HCT116 (cell line): ENCODE data around the gene IFNA2. TPM values are rescaled to one million over a fixed set of nuclear protein-coding genes. Genes with fewer than 3 reads are reported as not detected.

Experiments used
- ATAC-seq: fragments of 200-7000 bp; cut with Tn5 transposase; 2 replicates; pipeline ENCODE4 v1.9.1; 2020; ENCODE audit warnings: mild to moderate bottlenecking, moderate library complexity
- BruUV-seq: library from RNA; stranded (reverse); fragments of 400-500 nt; replicated peaks from 2 replicates; lab custom pipeline; 2021; lab: Mats Ljungman, UMichigan
- CTCF ChIA-PET: fragments of 300-600 bp; sonication (Branson Sonifier 250); formaldehyde crosslinking; loops from one replicate; lab custom pipeline; 2021; ENCODE audit warnings: antibody characterized with exemption; lab: Charles Lee
- POLR2A ChIA-PET: fragments of 300-600, 350-600 bp; sonication (Branson Sonifier 250); formaldehyde crosslinking; loops from one replicate; lab custom pipeline; 2021; ENCODE audit warnings: antibody characterized with exemption; lab: Charles Lee
- RAD21 ChIA-PET, 2 experiments: fragments of 300-600 bp; sonication (Branson Sonifier 250); formaldehyde crosslinking; loops; one replicate each; lab custom pipeline; 2023; ENCODE audit warnings: low total read pairs in 2 of 2; ENCODE audit not compliant: uncharacterized antibody in 2 of 2, unreplicated experiment in 2 of 2, low non-redundant PET in 1 of 2; lab: Charles Lee
- DNase-seq: peaks from one replicate; pipeline ENCODE4 v3.0.0-alpha.2; 2010; ENCODE audit warnings: low read depth, low spot score
- H2AFZ ChIP-seq: fragments of 200-600 bp; shearing (Covaris generic), sonication (generic); 2 replicates; pipeline ENCODE4 v1.6.1; 2017; ENCODE audit warnings: low read depth, mixed run types, mixed read lengths, antibody characterized with exemption, low read length; ENCODE audit not compliant: poor library complexity, severe bottlenecking
- H3K27ac ChIP-seq: 2 replicates; pipeline ENCODE4 v1.5.1; 2012; ENCODE audit warnings: low read depth, low read length
- H3K27me3 ChIP-seq: fragments of 200-600 bp; sonication (generic); 2 replicates; pipeline ENCODE4 v1.6.1; 2016; ENCODE audit warnings: mixed run types, low read length, mixed read lengths; ENCODE audit not compliant: insufficient read depth
- H3K36me3 ChIP-seq, 2 experiments: fragments of 200-500 bp in 1 of 2; fragments of 200-600 bp in 1 of 2; sonication (Bioruptor generic) in 1 of 2; sonication (generic) in 1 of 2; 2 replicates each; pipeline versions ENCODE4 v1.5.1 to v1.6.1; 2014 to 2016; ENCODE audit warnings: low read length in 2 of 2, inconsistent platforms in 1 of 2, mixed read lengths in 1 of 2, mixed run types in 1 of 2; ENCODE audit not compliant: insufficient read depth in 2 of 2, control insufficient read depth in 1 of 2
- H3K4me1 ChIP-seq, 2 experiments: fragments of 200-600 bp in 1 of 2; sonication (generic) in 1 of 2; 2 replicates each; pipeline versions ENCODE4 v1.5.1 to v1.6.1; 2012 to 2017; ENCODE audit warnings: low read length in 2 of 2, inconsistent platforms in 1 of 2, mild to moderate bottlenecking in 1 of 2, mixed read lengths in 1 of 2, mixed run types in 1 of 2, moderate library complexity in 1 of 2; ENCODE audit not compliant: insufficient read depth in 2 of 2, control insufficient read depth in 1 of 2
- H3K4me2 ChIP-seq: fragments of 200-600 bp; sonication (generic); 2 replicates; pipeline ENCODE4 v1.6.1; 2017; ENCODE audit warnings: mixed run types, low read length, mixed read lengths
- H3K4me3 ChIP-seq, 2 experiments: fragments of 200-600 bp in 1 of 2; sonication (generic) in 1 of 2; replicated peaks in 1 of 2; 2 replicates each; pipeline ENCODE4 v1.5.1; 2011 to 2016; ENCODE audit warnings: low read length in 2 of 2, control low read depth in 1 of 2, low read depth in 1 of 2, mild to moderate bottlenecking in 1 of 2, mixed read lengths in 1 of 2, mixed run types in 1 of 2
- H3K79me2 ChIP-seq: fragments of 200-600 bp; sonication (generic); 2 replicates; pipeline ENCODE4 v1.6.1; 2017; ENCODE audit warnings: mild to moderate bottlenecking, mixed run types, low read length, moderate library complexity, mixed read lengths; ENCODE audit not compliant: insufficient read depth
- H3K9ac ChIP-seq: fragments of 200-600 bp; sonication (generic); 2 replicates; pipeline ENCODE4 v1.6.1; 2016; ENCODE audit warnings: low read length, mixed read lengths
- H3K9me2 ChIP-seq: fragments of 200-600 bp; sonication (generic), shearing (Covaris generic); 2 replicates; pipeline ENCODE4 v1.6.1; 2017; ENCODE audit warnings: mixed run types, mild to moderate bottlenecking, moderate library complexity; ENCODE audit not compliant: insufficient read depth
- H3K9me3 ChIP-seq, 2 experiments: fragments of 200-500 bp in 1 of 2; fragments of 200-600 bp in 1 of 2; sonication (Bioruptor generic) in 1 of 2; sonication (generic) in 1 of 2; 2 replicates each; pipeline ENCODE4 v1.6.1; 2014 to 2017; ENCODE audit warnings: low read length in 2 of 2, mixed read lengths in 2 of 2, inconsistent platforms in 1 of 2, low read depth in 1 of 2, mild to moderate bottlenecking in 1 of 2, mixed run types in 1 of 2, moderate library complexity in 1 of 2; ENCODE audit not compliant: control insufficient read depth in 1 of 2, insufficient read depth in 1 of 2
- H4K20me1 ChIP-seq: fragments of 200-600 bp; sonication (generic), shearing (Covaris generic); 2 replicates; pipeline ENCODE4 v1.6.1; 2017; ENCODE audit warnings: mixed run types, mild to moderate bottlenecking, moderate library complexity; ENCODE audit not compliant: insufficient read depth
- EGR1 ChIP-seq: IDR thresholded peaks from 2 replicates; pipeline ENCODE4 v1.6.1; 2012; ENCODE audit warnings: low read depth
- ELF1 ChIP-seq: IDR thresholded peaks from 2 replicates; pipeline ENCODE4 v1.6.1; 2012; ENCODE audit warnings: low read depth, borderline replicate concordance
- JUND ChIP-seq: IDR thresholded peaks from 2 replicates; pipeline ENCODE4 v1.6.1; 2012
- POLR2A ChIP-seq: IDR thresholded peaks from 2 replicates; pipeline ENCODE4 v1.7.0; 2011; ENCODE audit warnings: borderline replicate concordance; ENCODE audit not compliant: insufficient read depth, insufficient read length; ENCODE audit errors: extremely low read depth
- REST ChIP-seq: IDR thresholded peaks from 2 replicates; pipeline ENCODE4 v1.6.1; 2012; ENCODE audit warnings: low read depth
- SIN3A ChIP-seq: IDR thresholded peaks from 2 replicates; pipeline ENCODE4 v1.6.1; 2012; ENCODE audit warnings: low read depth
- ZBTB33 ChIP-seq: IDR thresholded peaks from 2 replicates; pipeline ENCODE4 v1.6.1; 2011; ENCODE audit warnings: mild to moderate bottlenecking, low read length, moderate library complexity; ENCODE audit not compliant: insufficient replicate concordance; ENCODE audit errors: extremely low read depth
- ZNF274 ChIP-seq: fragments of 200-500 bp; sonication (Bioruptor generic); IDR thresholded peaks from 2 replicates; pipeline ENCODE4 v1.6.1; 2014; ENCODE audit warnings: mild to moderate bottlenecking, low read depth, low read length, inconsistent platforms
- intact Hi-C: fragments of 100-400 bp; cut with micrococcal nuclease; formaldehyde crosslinking; loops from 2 replicates; pipeline ENCODE4 v1.10.0; 2022
- total RNA-seq: library from RNA; stranded (reverse); gene quantifications from one replicate; pipeline ENCODE4 v1.2.1, GENCODE V29; 2021; ENCODE audit not compliant: unreplicated experiment

IFNA2 gene
- total RNA-seq, 1 experiment from 2014 or later, result not detected

- Histone ChIP-seq H4K20me1 (no peaks in the 10 kb centered on the region), H3K9me3 (no peaks in the 10 kb centered on the region), H3K4me3 (no peak overlapping the region), H3K9ac (no peak overlapping the region), H3K4me1 (no peaks in the 10 kb centered on the region), H3K36me3 (no peaks in the 10 kb centered on the region), H3K27me3 (no peaks in the 10 kb centered on the region), H3K4me2 (no peak overlapping the region), H3K9me2 (no peaks in the 10 kb centered on the region), H2AFZ (no peak overlapping the region), H3K79me2 (no peaks in the 10 kb centered on the region), H3K27ac (no peak overlapping the region)
- no TSS peak for BruUV-seq
- ChIA-PET RAD21 (no interaction called here), CTCF (no interaction called here), POLR2A (no interaction called here)
- ATAC-seq (no peak), DNase-seq (no peak)
- TF ChIP-seq ZBTB33 (no peak), REST (no peak), SIN3A (no peak), ELF1 (no peak), POLR2A (no peak), ZNF274 (no peak), JUND (no peak), EGR1 (no peak)
- intact Hi-C loops, result no loop called here
Measured at GRCh38 chr9:21348430-21348970, 36.7 kb downstream of the IFNA2 start.
